IMR-90 (cell line): ENCODE results near the gene PCDHGB7. TPM values are rescaled to one million over a fixed set of nuclear protein-coding genes. Genes with fewer than 3 reads are reported as not detected.
"Not testable (repeated sequence)": the region's sequence is repeated elsewhere in the genome, so short reads cannot be mapped to it uniquely, and the experiment has no call there.

ENCODE experiments used
- ATAC-seq: fragments of 200-7000 bp; cut with Tn5 transposase; 2 replicates; pipeline ENCODE4 v1.9.1; 2020; ENCODE audit warnings: low read depth, mild to moderate bottlenecking, moderate library complexity
- BruUV-seq: library from RNA; stranded (reverse); fragments of 400-500 nt; replicated peaks from 2 replicates; lab custom pipeline; 2021; lab: Mats Ljungman, UMichigan
- CTCF ChIA-PET: fragments of 300-600 bp; formaldehyde crosslinking; extraction: SDS; loops from one replicate; lab custom pipeline; 2021; ENCODE audit warnings: antibody characterized with exemption; lab: Yijun Ruan, JAX
- POLR2A ChIA-PET: fragments of 300-600 bp; sonication (Branson Sonifier 250); formaldehyde crosslinking; loops from one replicate; lab custom pipeline; 2022; ENCODE audit warnings: antibody characterized with exemption; ENCODE audit not compliant: unreplicated experiment; lab: Charles Lee
- DNase-seq: peaks from one replicate; pipeline ENCODE4 v3.0.0; 2013
- H2AFZ ChIP-seq: replicated peaks from 2 replicates; pipeline ENCODE3; 2013; ENCODE audit warnings: low read length, mild to moderate bottlenecking; ENCODE audit not compliant: poor library complexity
- H2AK5ac ChIP-seq: 2 replicates; pipeline ENCODE4 v1.6.1; 2013; ENCODE audit warnings: low read depth, low read length, inconsistent platforms
- H2AK9ac ChIP-seq: replicated peaks from 2 replicates; pipeline ENCODE3; 2013; ENCODE audit warnings: mild to moderate bottlenecking, low read depth, low read length, moderate library complexity; ENCODE audit not compliant: poor library complexity
- H2BK120ac ChIP-seq: 2 replicates; pipeline ENCODE4 v1.6.1; 2013; ENCODE audit warnings: low read depth, low read length, inconsistent platforms
- H2BK15ac ChIP-seq: 3 replicates; pipeline ENCODE4 v1.6.1; 2013; ENCODE audit warnings: low read depth, low read length, inconsistent platforms
- H2BK20ac ChIP-seq: 2 replicates; pipeline ENCODE4 v1.6.1; 2013; ENCODE audit warnings: low read depth, mild to moderate bottlenecking, inconsistent platforms, low read length, moderate library complexity
- H2BK5ac ChIP-seq: 2 replicates; pipeline ENCODE4 v1.6.1; 2013; ENCODE audit warnings: mild to moderate bottlenecking, low read depth, low read length, inconsistent platforms; ENCODE audit not compliant: poor library complexity, severe bottlenecking
- H3K14ac ChIP-seq: replicated peaks from 2 replicates; pipeline ENCODE4 v1.6.1; 2013; ENCODE audit warnings: low read depth, low read length, inconsistent platforms
- H3K18ac ChIP-seq: 2 replicates; pipeline ENCODE4 v1.6.1; 2013; ENCODE audit warnings: low read depth, low read length, control low read depth
- H3K23ac ChIP-seq: 2 replicates; pipeline ENCODE4 v1.6.1; 2013; ENCODE audit warnings: low read depth, low read length, inconsistent platforms
- H3K27ac ChIP-seq: 2 replicates; pipeline ENCODE4 v1.5.1; 2013; ENCODE audit warnings: mild to moderate bottlenecking, control low read depth, low read length; ENCODE audit not compliant: insufficient read depth
- H3K27me3 ChIP-seq: 2 replicates; pipeline ENCODE4 v1.6.1; 2013; ENCODE audit warnings: low read length; ENCODE audit not compliant: control insufficient read depth, insufficient read depth
- H3K36me3 ChIP-seq: 2 replicates; pipeline ENCODE4 v1.6.1; 2013; ENCODE audit warnings: low read length, mixed read lengths; ENCODE audit not compliant: control insufficient read depth, insufficient read depth
- H3K4ac ChIP-seq: 2 replicates; pipeline ENCODE4 v1.6.1; 2013; ENCODE audit warnings: low read depth, low read length, inconsistent platforms
- H3K4me1 ChIP-seq: 2 replicates; pipeline ENCODE4 v1.6.1; 2013; ENCODE audit warnings: low read length, mixed read lengths; ENCODE audit not compliant: control insufficient read depth, insufficient read depth
- H3K4me2 ChIP-seq: 2 replicates; pipeline ENCODE4 v1.6.1; 2013; ENCODE audit warnings: low read depth, mild to moderate bottlenecking, control low read depth, low read length, moderate library complexity
- H3K4me3 ChIP-seq: 2 replicates; pipeline ENCODE4 v1.5.1; 2013; ENCODE audit warnings: low read depth, mild to moderate bottlenecking, control low read depth, low read length, moderate library complexity; ENCODE audit not compliant: insufficient read depth
- H3K56ac ChIP-seq: 2 replicates; pipeline ENCODE4 v1.6.1; 2013; ENCODE audit warnings: low read length, inconsistent platforms; ENCODE audit not compliant: insufficient read depth; ENCODE audit errors: extremely low read depth
- H3K79me1 ChIP-seq, 2 experiments: 2 replicates each; pipeline ENCODE4 v1.6.1; 2013; ENCODE audit warnings: low read length in 2 of 2, inconsistent platforms in 1 of 2, low read depth in 1 of 2
- H3K9ac ChIP-seq: 2 replicates; pipeline ENCODE4 v1.6.1; 2013; ENCODE audit warnings: low read depth, low read length, control low read depth
- H3K9me1 ChIP-seq: 2 replicates; pipeline ENCODE4 v1.6.1; 2013; ENCODE audit warnings: low read length, inconsistent platforms; ENCODE audit not compliant: insufficient read depth
- H3K9me3 ChIP-seq: 2 replicates; pipeline ENCODE4 v1.6.1; 2013; ENCODE audit warnings: low read length; ENCODE audit not compliant: control insufficient read depth, insufficient read depth
- H4K20me1 ChIP-seq: 2 replicates; pipeline ENCODE4 v1.6.1; 2013; ENCODE audit warnings: low read length, inconsistent platforms; ENCODE audit not compliant: insufficient read depth
- H4K5ac ChIP-seq: 2 replicates; pipeline ENCODE4 v1.6.1; 2013; ENCODE audit warnings: mild to moderate bottlenecking, low read depth, low read length, control low read depth
- H4K8ac ChIP-seq, 2 experiments: 2 replicates each; pipeline ENCODE4 v1.6.1; 2013; ENCODE audit warnings: low read depth in 2 of 2, low read length in 2 of 2, control low read depth in 1 of 2, inconsistent platforms in 1 of 2
- H4K91ac ChIP-seq: 2 replicates; pipeline ENCODE4 v1.6.1; 2013; ENCODE audit warnings: low read depth, low read length, inconsistent platforms; ENCODE audit not compliant: insufficient read depth
- WGBS, 2 experiments: methylation state at CpG; one replicate each; pipeline versions ENCODE4 v1.1.5 to v1.1.7; 2013; ENCODE audit warnings: missing lambda C conversion rate in 2 of 2; ENCODE audit not compliant: insufficient read length in 1 of 2; ENCODE audit errors: extremely low coverage in 2 of 2; 5-methylcytosine and 5-hydroxymethylcytosine counted together
- dilution Hi-C: fragments of 300-500 bp; cut with HindIII; formaldehyde crosslinking; loops from one replicate; pipeline ENCODE4 v1.14.3; 2018; ENCODE audit warnings: low sequenced_read_pairs; ENCODE audit not compliant: unreplicated experiment
- in situ Hi-C: fragments of 300-500 bp; cut with MboI; formaldehyde crosslinking; loops from 3 replicates; pipeline ENCODE4 v1.14.3; 2019; ENCODE audit warnings: low sequenced_read_pairs, inconsistent platforms, mixed read lengths
- intact Hi-C: fragments of 100-400 bp; cut with micrococcal nuclease; formaldehyde crosslinking; loops from 2 replicates; pipeline ENCODE4 v1.10.0; 2022
- polyA plus RNA-seq, 3 experiments: library from polyadenylated mRNA; depleted of rRNA; stranded (reverse); fragments of >200 nt; gene quantifications; 2 replicates each; pipeline ENCODE4 v1.2.3, GENCODE V29; 2012; ENCODE audit warnings: low replicate concordance in 1 of 3
- total RNA-seq: library from RNA; depleted of rRNA; stranded (reverse); fragments of >200 nt; gene quantifications from 2 replicates; pipeline ENCODE4 v1.2.3, GENCODE V29; 2012

The PCDHGB7 gene
- total and polyA plus RNA-seq, 2 of the 4 experiments (the other 2 are of a cell fraction) = 6.3 to 8.1 TPM

- H3K9me1 ChIP-seq, H3K56ac ChIP-seq, H3K27ac ChIP-seq, BruUV-seq, H2AFZ ChIP-seq, H3K79me1 ChIP-seq, H2AK9ac ChIP-seq, H3K27me3 ChIP-seq, H4K20me1 ChIP-seq, H3K18ac ChIP-seq, H2BK120ac ChIP-seq, H2BK15ac ChIP-seq, H3K9ac ChIP-seq, H3K14ac ChIP-seq, dilution Hi-C loops, H3K4me3 ChIP-seq, H4K5ac ChIP-seq, POLR2A ChIA-PET, H2AK5ac ChIP-seq, intact Hi-C loops, H3K4me2 ChIP-seq, H3K23ac ChIP-seq, ATAC-seq, H2BK20ac ChIP-seq, H3K4me1 ChIP-seq, DNase-seq, H4K91ac ChIP-seq, H4K8ac ChIP-seq, H2BK5ac ChIP-seq, in situ Hi-C loops, H3K4ac ChIP-seq: not testable (repeated sequence)
- CTCF ChIA-PET = interaction anchor here (0.6 kb wide), 1 partner anchor 202 kb away, joined by 3 read pairs; no protein-coding TSS in a partner anchor
- H3K9me3 ChIP-seq = peaks cover 46% of the 10 kb centered on the region
- peaks cover 23% of the 10 kb centered on the region for H3K36me3 ChIP-seq
- 30% methylated on average over 2 of the region's 53 CpGs; no CpG with 5 or more reads in 1 of the 2 experiments for WGBS, 2 experiments
Measured at GRCh38 chr5:141394401-141395187, 22.9 kb upstream of the PCDHGB7 start.
